Hippocampal formation (tissue), 2 donors: ENCODE data around the gene CCM2L.
"Not testable (repeated sequence)": the region's sequence is repeated elsewhere in the genome, so short reads cannot be mapped to it uniquely, and the experiment has no call there.

ENCODE experiments used
- DNase-seq, 2 donors: peaks; one replicate each; lab custom pipeline; 2025; lab: John Stamatoyannopoulos, UW

CCM2L gene

DNA sequence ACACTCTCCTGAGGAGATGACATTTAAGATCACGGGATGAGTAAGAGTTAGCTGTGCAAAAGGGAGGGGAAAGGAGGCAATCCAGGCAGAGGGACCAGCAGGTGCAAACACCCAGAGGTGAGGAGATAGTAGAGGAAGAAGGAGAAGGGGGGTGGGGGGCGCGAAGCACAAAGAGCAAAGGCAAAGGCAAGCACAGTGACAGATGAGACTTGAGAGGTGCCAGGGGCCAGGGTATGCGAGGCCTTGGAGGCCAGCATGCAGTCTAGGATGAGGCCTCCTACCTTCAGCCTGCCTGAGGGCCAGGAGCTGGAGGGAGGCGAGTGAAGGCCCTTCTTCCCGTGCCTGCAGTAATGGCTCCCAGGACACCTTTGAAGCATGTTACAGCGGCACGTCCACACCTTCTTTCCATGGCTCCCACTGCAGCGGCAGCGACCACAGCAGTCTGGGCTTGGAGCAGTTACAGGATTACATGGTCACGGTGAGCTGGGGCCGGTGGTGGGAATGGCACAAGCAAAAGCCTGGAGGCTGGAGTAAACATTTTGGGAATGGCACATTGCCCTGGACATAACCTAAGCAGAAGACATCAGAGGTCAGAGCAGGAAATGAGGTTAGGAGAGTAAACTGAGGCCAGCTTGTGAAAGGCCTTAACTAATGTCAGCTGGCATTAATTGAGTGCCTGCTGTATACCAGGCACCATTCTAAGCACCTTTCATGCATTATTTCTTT lies 18.6 kb downstream of the CCM2L start:
- no peak for DNase-seq

DNA sequence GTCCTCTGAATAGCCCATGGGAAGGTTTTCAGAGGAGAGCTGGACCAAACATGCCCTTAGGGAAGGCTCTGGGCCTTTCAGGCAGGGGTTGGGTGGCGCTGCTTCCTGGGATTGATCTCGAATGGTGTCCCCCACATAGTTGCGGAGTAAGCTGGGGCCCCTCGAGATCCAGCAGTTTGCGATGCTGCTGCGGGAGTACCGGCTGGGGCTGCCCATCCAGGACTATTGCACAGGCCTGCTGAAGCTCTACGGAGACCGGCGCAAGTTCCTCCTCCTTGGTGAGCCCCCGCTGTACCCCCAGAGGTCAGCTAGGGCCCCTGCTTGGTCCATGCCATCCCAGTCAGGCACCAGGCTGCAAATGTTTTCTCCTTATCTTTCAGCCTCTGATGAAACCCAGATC lies 19.3 kb downstream of the CCM2L start:
- no peak for DNase-seq

DNA sequence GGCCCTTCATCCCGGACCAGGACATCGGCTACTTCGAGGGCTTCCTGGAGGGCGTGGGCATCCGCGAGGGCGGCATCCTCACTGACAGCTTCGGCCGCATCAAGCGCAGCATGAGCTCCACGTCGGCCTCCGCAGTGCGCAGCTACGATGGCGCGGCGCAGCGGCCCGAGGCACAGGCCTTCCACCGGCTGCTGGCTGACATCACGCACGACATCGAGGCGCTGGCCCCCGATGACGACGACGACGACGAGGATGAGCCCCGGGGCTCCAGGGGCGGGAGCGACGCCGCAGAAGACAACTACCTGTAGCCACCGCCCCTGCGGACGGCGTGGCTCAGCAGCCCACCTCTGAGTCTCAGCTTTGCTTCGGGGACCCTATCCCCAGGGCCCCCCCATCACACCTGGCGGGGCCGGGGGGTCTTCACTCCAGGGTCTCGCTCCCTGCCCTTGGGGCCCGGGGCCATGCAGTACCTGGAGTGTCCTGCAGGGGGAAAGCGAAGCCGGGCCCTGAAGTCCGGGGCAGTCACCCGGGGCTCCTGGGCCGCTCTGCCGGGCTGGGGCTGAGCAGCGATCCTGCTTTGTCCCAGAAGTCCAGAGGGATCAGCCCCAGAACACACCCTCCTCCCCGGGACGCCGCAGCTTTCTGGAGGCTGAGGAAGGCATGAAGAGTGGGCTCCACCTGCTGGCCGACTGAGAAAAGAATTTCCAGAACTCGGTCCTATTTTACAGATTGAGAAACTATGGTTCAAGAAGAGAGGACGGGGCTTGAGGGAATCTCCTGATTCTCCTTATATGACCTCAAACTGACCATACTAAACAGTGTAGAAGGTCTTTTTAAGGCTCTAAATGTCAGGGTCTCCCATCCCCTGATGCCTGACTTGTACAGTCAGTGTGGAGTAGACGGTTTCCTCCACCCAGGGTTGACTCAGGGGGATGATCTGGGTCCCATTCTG lies 21.0 kb downstream of the CCM2L start:
- peak; percentile 44 to 52 for DNase-seq

DNA sequence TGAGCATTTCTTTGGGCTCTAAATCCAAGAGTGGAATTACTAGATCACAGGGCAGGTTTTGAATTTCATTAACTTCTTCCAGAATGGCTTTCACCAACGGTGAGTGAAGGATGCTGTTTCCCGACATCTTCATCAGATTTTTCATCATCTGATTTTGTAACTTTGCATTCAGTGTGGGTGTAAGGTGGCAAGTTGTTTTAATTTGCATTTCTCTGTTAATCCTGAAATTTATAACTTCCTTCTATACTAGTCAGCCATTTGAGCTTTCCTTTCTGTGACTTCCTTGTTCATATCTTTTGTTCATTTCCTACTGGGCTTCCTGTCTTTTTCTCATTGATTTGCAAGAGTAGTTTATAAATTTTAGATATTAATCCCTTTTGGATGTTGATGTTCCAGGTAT lies 23.1 kb downstream of the CCM2L start:
- DNase-seq, result no peak

DNA sequence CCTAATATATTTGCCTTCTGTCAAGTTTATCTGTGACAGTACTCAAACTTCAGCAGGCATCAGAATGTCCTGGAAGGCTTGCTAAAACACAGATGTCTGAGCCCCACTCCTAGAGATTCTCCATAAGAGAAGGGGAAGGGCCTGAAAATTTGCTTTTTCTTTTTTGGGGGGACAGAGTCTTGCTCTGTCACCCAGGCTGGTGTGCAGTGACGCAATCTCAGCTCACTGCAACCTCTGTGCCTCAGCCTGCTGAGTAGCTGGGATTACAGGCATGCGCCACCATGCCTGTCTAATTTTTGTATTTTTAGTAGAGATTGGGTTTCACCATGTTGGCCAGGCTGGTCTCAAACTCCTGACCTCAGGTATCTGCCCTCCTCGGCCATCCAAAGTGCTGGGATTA lies 23.5 kb downstream of the CCM2L start:
- not testable (repeated sequence) for DNase-seq

DNA sequence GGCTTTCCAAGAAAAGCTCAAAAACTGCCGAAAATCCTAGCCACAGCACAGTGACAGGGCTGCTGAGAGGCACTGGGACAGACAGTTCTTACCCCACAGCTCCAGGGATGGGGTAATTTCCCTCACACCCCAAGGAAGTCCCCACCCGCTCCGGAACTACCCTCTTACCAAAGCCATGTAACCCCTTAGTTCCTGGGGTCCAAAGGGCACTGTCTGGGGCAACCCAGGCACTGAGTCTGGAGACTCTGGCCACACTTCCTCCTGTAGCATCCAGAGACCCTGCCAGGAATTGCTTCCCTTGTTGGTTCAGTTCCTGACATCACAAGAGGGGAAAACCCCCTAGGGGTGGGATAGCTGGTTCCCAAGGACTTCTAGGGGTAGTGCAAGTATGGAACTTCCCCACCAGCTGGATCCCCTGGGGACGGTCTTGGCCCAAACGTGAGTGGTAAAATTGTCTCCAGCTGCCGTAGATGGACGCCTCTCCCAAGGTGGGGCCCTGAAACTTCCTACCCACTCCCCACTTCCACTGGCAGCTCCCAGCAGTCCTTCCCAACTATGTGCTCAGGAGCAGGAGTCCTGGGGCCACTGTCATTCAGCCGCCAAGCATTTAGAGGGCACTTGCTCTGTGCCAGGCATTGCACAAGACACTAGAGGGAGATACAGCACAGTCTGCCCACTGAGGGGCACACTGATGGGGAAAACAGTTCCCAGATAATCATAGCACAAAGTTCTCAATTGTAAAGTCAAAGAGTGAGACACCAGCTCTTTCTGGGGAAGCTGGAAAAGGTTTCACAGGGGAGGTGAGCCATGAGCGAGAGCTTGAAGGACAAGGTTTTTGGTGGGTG lies 24.6 kb downstream of the CCM2L start:
- DNase-seq, result no peak

DNA sequence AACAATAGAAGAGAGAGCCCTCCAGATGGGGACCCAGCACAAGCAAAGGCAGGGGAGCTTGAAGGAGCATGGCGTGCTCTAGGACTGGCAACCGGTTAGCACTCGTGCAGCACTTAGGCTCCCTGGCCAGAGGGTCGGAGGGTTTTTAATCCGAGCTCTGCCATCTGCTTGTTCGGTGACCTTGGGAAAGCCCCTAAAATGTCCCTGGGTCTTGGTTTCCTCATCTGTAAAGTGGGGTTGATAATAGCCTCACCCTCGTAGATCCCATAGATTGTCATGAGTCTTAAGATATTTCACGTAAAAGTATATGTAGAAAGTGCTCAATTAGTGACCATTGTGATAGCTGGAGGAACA lies 25.2 kb downstream of the CCM2L start:
- DNase-seq, result no peak

DNA sequence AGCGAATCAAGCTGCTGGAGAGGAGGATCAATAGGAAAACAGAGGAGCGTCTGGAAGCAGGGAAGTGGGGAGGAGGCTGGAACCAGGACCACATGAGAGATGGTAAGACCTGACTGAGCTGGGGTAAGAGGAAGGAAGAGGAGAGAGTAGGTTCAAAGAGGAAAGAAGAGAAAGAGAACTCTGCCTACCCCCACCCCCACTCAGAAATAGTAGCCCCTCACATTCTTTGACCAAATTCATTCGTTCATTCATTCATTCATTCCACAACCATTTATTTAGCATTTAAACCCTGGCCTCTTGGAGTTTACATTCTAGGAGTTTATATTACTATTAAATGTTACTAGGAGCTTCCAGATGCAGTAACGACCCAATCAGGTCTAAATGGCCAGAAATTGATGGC lies 26.0 kb downstream of the CCM2L start:
- DNase-seq, result no peak

DNA sequence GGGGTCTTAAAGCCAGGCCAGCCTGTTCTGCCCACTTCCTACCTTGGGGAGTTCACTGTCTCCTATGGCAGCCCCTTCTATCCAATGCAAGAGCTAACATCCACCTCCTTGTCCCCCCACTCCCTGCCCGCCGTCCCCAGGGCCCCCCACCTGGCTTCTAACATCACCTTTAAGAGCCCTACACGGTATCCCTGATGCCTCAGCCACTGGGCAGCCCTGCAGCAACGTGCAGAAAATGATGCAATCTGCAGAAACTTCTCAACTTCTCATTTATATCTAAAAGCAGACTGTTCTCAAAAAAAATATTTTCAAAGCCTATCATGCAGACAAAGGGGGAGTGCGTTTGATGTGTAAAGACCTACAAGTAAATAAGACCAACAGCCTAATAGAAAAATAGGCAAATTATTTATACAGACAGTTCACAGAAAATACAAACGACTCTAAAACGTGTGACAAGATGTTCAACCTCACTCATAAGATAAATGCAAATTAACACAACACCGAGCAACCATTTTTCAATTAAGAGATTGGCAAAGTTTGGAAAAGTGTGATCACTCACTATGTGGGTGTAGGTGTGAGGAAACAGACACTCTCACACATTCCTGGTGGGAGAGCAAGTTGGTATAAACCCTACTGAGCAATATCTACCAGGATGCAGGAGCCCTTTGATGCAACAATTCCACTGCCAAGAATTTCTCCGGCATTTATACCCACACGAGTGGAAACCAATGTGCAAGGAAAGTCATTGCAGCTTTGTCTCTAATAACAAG lies 26.7 kb downstream of the CCM2L start:
- no peak for DNase-seq

DNA sequence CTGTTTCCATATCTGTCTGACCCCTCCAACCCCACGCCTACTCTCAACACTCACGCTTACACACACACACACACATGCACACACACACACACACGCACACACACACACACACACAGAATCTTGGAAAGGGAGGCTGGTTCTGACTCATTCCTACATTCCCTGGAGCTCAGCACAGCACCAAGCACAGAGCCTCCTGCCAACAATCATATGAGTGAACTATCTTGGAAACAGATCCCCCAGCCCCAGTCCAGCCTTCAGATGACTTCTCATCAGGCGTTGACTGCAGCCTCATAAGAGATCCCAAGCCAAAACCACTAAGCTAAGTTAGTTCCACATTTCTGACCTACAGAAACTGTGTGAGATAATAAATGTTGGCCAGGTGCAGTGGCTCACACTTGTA lies 27.7 kb downstream of the CCM2L start:
- DNase-seq, result no peak

DNA sequence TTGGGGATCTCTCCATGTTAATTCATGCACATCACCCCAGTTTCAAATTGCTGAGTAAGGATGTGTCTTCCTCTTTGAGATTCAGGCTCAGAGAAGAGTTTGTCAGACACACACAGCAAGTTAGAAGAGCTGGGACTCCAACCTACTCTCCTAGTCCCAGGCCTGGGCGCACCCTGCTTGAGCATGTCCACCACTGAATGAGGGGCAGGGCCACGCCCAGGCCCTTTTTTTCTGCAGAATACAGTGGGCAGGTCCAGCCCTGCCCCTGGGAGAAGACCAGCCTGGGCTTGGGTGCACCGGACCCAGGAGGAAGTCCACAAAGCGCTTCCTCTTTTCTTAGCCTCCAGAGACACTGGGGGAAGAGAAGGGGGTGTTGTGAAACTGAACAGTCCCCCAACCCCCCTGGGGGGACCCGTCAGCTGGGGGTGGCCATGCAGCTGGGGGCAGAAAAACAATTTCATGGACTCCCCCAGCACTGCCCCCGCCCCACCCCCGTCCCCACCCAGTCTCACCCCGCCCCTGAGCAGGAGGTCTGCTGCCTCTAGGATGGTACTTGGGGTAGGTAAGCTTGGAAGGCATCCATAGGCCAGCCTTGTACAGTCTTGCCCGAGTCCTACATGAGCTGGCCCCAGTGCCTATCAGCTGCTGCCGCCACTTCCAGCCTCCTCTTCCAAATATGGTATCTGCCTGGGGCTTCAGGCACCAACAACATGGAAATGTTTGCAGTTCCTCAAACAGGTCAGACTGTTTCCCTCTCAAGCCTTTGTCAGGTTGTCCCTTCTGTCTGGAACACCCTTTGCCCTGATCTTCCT lies 30.1 kb downstream of the CCM2L start:
- DNase-seq, result peak; percentile 19 to 30

DNA sequence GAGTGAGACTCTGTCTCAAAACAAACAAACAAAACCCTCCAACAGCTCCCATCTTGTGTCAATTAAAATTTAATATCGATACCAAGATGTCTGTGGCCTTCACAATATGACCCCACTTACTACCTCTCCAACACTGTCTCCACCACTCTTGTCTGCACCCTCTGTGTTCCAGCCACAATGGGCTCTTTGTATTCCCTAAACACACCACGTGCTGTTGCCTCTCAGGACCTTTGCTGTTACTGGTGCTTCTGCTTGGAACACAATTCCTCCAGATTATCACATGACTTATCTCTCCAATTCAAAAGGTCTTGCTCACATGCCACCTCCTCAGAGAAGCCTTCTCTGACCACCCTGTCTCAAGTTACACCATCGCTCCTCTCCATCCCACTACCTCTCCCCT lies 35.8 kb downstream of the CCM2L start:
- DNase-seq, result no peak

DNA sequence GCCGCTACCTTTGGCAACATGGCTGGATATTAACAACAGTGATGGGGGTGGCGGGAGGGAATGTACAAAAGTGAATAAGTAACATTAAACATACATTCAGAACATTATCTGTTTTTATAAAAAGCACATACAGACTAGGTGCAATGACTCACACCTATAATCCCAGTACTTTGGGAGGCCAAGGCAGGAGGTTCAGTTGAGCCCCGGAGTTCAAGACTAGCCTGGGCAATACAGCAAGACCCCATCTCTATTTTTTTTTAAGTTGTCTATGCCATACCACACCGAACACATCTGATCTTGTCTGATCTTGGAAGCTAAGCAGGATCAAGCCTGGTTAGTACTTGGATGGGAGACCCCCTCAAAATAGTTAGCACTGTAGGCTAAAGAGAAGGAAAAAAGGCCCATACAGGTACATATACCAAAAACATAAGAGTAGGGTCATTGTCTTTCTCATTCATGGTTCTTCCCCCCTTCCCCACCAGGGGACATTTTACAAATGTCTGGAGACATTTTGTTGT lies 40.1 kb downstream of the CCM2L start:
- DNase-seq, result no peak

DNA sequence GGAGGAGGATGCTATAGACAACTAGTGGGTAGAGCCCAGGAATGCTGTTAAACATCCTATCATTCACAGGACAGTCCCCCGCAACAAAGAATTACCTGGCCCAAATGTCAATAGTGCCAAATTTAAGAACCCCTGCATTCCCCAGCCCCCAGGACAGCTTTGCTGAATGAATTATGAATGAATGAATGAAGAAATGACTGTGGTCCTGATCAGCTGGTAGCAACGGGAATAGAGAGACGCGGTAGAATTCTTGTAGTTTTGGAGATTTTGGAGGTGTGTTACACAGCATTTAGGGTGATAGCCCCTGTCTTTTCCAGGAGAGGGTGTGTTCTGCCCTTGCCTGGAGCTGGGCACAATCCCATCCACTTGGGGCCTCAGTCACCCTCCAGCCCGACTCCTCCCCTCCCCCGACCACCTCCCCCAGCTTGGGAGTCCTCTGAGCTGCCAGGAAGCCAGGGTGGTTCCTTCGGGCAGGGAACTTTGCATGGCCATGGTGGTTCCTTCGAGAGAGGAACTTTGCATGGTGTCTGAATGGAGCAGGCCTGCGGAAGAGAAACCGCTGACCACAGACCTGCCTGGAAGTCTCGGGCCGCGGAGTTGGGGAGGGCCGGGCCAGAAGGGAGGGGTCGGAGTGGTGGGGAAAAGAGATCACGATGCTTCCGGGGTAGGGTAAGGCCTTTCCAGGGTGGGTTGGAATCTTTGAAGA lies 40.8 kb downstream of the CCM2L start:
- peak in 1 of 2 donors; percentile 43 for DNase-seq

DNA sequence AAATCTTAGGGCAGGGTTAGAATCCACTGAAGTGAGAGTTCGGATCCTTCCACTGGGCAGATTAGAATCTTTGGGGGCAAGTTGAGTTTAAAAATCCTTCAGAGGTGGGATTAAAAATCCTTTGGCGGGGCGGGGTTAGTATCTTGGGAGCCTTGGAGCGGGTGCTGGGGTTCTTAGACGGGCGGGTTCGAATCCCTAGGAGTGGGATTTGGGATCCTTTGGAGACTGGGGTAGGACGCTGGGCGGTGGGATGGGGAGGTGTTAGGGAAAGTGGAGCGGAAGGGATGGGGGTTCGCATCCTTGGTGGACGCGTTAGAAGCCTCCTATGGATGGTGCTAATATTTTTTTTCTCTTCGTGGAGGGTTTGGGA lies 41.5 kb downstream of the CCM2L start:
- no peak for DNase-seq

DNA sequence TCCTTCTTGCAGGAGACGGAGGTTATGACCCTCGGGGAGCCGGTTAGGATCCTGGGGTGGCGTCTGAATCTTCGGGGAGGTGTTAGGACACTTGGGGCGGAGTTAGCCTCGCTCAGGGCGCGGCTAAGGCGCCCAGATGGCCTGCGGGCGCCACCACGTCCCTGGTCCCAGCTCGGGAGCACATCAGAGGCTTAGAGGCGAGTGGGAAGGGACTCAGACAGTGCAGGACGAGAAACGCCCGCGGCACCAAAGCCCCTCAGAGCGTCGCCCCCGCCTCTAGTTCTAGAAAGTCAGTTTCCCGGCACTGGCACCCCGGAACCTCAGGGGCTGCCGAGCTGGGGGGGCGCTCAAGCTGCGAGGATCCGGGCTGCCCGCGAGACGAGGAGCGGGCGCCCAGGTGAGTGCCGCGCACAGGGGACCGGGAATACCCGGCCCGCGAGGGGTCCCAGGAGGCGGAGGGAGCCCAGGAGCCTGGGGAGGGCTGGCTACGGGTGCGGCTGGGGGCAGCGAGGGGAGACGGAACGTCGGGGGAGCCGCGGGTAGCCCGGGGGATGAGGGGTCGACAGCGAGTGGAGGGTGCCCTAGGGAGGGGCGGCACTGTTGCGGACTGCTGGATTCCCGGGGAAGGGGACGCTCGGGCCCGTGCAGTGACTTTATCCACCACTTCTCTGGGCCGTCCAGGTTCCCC lies 42.0 kb downstream of the CCM2L start, which contains the start of gene HCK:
Gene HCK (plus strand): TSS at position 153 of the 688 bp plus-strand sequence.
- DNase-seq, result no peak

DNA sequence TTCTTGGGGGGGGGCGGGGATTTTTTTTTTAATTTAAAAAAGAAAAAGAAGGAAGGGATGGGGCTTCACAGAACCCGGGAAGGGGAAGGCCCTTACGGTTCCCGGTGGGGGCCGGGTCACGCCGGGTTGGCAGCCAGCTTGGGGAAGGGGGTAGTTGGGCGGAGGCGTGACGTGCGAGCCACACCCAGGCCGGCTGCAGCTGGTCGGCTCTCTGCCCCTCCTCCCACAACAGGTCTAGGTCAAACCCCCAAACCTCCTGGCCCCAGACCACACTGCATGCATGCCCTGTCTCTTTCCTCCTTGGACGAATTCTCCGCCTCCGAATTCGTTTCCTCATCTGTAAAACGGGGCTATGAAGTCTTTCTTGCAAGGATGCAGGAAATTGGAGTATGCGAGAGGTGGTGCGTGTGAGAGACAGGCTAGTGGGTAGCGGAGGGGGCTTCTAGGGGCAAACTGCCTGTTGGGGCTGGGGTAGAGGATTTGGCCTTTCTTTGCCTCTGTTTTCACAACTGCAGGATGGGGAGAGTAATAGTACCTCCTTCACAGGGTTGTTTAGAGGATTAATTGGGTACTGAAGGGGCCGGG lies 42.6 kb downstream of the CCM2L start:
- DNase-seq, result no peak

DNA sequence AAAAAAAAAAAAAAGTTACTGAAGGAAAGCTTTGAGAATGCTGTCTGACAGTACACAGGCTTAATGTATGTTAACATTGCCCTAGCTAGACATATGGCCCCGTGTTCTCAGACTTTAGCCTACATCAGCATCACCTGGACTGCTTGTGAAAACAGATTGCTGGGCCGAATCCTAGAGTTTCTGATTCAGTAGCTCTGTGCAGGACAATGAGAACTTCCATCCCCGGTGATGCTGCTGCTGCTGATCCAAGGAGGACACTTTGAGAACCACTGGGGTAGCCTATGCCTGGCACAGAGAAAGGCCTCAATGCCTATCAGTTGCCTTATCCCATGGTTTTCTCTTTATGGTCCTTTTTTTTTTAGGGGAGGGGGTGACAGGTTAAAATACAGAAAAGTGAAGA lies 43.4 kb downstream of the CCM2L start:
- no peak for DNase-seq
